Stimulated activated CD8-positive, alpha-beta memory T cell treated with anti-CD3 and anti-CD28 coated beads, Interleukin-15, amount 100 ng/mL, for 24 hours (primary cell): Measurements from ENCODE around the gene NBPF11.
"Not testable (repeated sequence)": the region's sequence is repeated elsewhere in the genome, so short reads cannot be mapped to it uniquely, and the experiment has no call there.

Experiments used
- DNase-seq: peaks from one replicate; pipeline ENCODE4 v3.0.0-alpha.2; 2020; ENCODE audit warnings: low read depth

NBPF11 gene, protein sequence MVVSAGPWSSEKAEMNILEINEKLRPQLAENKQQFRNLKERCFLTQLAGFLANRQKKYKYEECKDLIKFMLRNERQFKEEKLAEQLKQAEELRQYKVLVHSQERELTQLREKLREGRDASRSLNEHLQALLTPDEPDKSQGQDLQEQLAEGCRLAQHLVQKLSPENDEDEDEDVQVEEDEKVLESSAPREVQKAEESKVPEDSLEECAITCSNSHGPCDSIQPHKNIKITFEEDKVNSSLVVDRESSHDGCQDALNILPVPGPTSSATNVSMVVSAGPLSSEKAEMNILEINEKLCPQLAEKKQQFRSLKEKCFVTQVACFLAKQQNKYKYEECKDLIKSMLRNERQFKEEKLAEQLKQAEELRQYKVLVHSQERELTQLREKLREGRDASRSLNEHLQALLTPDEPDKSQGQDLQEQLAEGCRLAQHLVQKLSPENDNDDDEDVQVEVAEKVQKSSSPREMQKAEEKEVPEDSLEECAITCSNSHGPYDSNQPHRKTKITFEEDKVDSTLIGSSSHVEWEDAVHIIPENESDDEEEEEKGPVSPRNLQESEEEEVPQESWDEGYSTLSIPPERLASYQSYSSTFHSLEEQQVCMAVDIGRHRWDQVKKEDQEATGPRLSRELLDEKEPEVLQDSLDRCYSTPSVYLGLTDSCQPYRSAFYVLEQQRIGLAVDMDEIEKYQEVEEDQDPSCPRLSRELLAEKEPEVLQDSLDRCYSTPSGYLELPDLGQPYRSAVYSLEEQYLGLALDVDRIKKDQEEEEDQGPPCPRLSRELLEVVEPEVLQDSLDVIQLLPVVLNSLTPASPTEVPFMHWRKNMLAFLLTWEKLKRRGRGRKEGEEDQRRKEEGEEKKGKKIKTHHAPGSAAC

DNA sequence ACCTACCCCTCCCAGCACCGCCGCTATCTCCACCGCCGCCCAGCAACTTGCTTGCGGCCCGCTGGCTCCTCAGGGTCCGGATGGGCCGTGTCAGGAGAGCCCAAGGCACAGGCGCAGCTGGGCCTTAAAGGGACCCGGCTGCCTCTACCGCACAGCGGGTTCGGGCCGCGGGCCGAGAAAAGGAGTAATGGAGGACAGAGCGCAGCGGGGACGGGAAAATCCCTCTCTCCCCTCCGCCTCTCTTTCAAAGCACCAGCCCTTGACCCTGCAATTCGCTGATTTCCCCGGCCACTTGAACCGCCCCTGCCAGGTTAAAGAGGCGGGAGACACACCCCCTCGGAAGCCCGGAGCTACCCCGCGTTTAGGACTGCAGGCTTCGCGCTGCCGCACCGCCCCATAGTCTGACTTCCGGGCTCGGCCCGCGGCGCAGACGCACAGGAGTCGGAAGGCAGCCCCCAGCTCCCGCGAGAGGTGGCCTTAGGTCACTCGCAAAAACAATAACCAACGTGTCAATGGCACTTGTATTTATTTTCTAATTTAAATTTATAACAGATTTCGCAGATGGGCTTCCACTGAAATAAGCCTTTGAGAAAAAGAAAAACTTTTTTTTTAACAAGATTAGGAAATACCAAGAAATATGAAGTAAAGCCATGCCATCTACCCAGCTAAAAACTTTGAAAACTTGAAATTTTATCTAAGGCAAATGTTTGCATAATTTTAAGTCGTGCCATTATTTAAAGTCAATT lies at the start of gene NBPF11:
NBPF11 (minus strand) TSS at position 371 of the 746 bp plus-strand sequence. CDS start 25,278 bp downstream, outside the sequence.
- peak; percentile 62 for DNase-seq

DNA sequence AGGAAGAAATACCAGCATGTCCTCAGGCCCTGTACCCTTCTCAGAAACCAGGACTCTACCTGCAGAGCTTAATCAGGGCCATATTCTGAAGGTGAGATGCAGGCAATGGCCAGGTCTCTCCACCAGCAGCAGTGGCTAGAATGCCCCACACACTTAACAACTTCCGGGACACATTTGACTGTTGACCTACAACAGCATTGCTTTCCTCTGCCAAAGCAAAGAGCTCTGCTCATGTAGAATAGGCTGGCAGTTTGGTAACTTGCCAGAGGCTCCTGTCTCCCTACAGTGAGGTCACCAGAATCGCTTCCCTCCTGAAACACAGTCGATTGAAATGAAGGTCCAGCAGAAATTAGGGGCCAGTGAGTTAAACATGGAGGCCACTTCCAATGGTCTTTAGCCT lies 45.3 kb upstream of the NBPF11 start:
- DNase-seq = not testable (repeated sequence)

DNA sequence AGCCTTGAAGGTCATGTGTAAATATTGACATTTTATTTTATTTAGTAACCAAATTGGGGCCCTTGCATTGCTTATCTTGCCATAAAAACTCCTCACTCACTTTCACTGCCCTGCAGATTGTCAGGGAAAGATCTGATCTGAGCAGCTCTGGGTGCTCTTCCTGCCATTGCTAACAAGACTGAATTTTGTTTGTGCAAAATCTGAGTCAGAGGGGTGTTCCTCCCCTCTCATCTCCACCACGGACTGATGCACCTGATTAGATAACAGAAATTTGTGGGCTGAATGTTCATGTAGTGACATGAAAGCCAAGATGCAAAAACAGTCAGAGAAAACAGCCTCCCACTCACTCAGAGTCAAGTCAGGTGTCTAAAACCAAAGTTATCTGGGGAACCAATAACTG lies 44.9 kb upstream of the NBPF11 start:
- not testable (repeated sequence) for DNase-seq

DNA sequence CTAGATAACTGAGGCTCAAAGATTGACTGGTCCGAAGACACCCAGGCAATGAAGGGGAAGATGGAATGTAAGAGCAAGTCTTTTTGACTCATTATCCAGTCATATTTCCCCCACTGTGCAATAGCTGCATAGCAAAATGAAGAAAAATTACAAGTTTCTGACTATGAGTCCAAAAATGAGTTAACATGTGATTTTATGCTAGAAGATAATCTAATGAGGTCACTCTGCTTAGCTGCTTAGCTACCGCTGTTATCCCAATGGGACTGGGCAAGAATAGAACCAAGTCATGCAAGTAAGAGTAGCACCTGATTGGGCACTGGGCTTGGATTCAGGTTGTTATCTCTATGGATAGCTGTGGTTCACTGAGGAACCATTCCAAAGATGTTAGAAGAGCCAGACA lies 43.0 kb upstream of the NBPF11 start:
- not testable (repeated sequence) for DNase-seq

DNA sequence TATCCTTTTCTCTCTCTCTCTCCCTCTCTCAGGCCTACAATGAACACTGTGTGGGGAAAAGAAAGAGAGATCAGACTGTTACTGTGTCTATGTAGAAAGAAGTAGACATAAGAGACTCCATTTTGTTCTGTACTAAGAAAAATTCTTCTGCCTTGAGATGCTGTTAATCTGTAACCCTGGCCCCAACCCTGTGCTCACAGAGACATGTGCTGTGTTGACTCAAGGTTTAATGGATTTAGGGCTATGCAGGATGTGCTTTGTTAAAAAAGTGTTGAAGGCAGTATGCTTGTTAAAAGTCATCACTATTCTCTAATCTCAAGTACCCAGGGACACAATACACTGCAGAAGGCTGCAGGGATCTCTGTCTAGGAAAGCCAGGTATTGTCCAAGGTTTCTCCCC lies 36.7 kb upstream of the NBPF11 start:
- not testable (repeated sequence) for DNase-seq

DNA sequence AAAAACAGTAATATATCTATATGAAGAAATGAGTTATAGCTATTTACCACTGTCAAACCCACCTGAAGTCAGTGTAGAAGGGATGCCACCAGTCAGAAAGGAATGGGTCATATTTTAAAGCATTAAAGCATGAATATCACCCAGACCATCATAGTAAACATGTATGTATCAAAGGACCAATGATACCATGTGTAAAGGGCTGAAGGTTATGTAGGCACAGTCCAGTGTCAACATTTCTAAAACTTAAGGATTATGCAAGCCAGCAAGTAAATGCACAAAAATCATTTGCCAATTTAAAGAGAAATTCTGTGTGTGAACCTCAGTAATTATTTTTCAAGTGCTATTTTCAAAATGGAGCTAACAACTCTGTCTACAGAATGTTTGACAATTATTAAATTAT lies 26.6 kb upstream of the NBPF11 start:
- not testable (repeated sequence) for DNase-seq

DNA sequence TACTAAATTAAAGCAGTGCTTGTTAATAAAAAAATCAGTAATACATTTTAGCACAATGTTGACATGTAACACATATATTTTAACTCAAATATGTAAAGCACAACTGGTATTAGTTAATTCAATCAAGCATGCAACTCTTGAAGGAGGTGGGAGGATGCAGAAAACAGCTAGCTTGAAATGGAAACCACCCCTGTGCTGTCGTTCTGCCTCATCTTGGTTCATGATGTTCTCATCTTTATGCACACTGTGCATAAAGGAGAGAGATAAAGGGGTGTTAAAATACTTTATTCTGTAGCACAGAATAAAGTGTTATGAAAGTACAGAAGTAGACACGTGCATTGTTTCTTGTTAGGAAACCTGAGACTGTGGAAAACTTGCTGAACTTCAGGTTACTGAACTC lies 23.3 kb upstream of the NBPF11 start:
- not testable (repeated sequence) for DNase-seq

DNA sequence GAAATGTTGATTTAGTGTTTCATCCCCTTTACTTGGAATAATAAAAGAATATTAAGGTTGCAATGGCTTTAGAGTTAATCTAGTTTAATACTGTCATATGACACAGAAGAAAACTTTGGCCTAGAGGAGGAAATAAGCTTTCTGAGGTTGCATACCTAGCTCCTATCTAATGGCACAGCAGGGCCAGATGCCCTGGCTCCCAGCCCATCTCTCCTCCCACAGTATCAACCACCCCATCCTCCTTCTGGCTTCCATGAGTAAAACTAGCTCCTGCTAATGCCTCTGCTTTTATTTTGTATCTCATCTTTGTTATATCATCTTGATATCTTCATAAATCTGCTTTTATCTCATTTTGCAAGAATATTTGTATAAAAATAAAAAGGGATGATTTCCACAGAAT lies 19.9 kb upstream of the NBPF11 start:
- not testable (repeated sequence) for DNase-seq

DNA sequence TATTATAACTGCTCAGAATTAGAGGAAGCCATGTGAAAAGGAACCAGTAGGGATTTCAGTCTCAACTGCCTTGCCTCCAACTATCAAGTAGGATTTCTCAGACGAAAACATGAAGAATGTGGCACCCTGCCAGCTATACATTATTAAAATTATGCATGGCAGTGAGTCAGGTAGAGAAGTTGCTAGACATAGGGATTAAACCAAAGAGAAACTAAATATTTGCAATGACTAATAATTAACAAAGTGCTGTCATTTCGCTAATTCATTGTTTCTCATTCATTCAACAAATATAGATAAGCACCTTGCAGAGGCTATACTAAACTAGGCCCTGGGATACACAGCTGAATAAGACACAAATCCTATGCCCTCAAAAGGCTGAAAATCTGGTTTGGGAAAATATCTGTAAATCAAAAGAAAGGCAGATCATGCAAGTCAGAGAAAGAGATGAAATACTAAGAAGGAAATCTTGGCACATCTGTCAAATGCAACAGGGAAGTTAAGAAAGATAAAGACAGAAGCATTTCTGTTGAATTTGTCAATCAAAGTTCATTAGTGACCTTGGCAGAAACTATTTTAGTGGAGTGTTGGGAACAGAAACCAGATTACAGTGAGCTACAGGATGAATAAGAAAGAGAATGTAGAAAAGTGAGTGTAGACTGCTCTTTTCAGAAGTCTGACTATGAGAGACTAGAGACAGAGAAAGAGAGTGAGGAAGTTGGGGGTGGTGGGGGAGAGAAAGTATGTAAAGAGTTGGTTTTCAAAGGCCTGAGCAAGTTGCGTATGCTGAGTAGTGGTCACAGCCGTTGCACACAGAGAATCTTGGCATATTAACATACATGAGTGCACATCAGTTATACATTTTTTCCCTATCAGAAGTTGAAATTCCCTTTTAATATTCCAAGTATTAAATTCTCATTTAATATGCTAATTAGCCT lies 14.7 kb upstream of the NBPF11 start:
- no peak for DNase-seq

DNA sequence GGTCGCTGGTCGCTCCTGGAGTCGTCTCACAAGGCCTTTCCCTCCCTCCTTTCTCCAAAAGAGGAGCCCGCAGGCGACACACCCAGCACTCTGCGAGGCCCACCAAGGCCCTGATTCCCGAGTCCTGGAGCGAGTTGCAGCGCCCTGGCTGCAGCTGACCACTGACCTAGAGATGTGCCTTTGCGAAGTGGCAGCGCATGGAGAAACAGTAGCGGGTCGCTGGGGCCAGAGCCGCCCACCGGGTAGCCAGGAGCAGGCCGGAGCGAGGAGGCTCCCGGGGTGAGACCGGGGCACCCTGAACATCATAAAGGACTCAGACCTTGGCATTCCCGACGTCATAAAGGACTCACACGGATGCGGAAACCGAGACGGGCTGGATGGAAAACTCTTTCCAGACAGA lies 10.3 kb upstream of the NBPF11 start:
- no peak for DNase-seq

DNA sequence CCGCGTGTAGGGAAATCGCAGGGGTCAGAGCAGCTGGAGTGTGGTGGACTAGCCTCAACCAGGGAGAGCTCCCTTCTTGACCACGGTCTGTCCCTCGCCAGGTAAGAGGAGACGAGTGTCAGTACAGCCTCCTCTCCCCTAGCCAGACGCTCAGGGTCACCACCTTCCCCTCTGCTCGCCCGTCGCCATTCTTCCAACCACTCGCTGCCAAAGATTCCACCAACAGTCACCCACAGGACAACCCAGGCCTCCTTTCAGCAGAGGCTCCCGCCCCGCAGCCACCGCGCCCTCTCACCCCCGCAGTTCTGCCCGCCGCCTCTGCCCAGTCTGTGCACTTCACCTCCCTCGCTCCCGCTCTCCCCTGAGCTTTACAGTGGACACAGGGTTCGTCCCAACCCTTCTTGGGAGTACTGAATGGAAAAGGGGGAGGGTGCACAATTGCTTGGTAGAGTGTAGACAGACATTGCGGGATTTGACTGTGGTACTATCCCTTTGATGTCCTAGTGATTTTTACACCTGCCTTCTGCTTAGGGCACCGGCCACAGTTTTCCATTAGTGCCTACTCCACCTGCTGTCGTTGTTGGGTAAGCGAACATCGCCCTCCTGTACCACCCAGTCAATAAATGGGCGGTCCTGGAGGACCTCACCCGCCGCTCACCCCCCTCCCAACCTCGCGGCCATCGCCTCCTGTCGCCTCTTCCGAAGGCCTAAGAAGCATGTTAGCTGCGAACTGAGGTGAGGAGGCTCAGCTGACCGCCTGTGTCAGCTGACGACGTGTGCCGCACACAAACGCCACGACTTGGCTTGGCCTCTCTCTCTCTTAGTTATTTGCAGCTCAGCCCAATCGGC lies 9.2 kb upstream of the NBPF11 start:
- DNase-seq = no peak

DNA sequence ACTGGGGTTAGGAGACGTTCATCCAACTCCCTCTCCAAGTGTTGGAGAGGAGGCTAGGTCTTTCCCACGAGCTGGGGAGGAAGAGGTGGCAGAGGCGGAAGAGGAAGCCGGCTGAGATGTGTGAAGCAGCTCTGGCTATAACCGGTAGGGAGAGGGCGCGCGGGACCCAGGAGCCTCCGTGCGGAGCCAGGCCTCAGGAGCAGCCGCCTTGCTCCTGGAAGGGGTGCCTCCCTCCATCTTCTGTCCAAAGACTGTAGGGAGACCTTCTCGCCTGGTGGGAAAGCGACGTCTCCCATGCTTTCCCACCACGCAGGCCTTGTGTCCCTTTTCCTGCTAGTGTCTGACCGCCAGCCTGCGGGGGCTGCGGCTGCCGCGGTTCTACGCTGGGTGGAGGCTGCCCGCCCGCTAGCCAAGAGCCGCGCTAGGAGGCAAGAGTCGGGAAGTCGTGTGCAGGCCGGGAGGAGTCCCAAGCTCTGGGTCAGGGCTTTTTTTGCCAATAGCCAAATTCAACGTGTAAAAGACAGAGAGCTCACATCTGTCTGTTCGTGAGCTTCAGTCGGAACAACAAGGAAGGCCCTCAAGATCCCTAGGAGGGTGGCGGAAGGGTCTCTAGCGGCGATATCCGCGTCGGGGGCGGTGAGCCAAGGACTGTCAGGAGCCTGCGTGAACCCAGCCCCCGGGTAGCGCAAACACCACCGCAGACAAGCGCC lies 8.4 kb upstream of the NBPF11 start:
- DNase-seq = no peak

DNA sequence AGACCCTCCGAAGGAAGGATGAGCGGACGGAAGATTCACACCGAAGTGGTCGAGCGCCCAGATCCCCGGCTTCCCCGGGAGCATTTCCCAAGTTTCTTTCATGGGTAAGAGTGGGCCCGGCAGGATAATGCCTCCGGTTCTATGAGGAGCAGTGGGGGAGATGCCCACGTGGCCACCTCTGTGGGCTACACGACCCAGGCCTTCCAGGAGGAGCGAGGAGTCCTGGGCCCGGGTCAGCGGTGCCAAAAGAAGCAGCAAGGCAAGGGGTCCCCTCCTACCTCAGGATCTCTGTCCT lies 7.9 kb upstream of the NBPF11 start:
- DNase-seq = no peak

DNA sequence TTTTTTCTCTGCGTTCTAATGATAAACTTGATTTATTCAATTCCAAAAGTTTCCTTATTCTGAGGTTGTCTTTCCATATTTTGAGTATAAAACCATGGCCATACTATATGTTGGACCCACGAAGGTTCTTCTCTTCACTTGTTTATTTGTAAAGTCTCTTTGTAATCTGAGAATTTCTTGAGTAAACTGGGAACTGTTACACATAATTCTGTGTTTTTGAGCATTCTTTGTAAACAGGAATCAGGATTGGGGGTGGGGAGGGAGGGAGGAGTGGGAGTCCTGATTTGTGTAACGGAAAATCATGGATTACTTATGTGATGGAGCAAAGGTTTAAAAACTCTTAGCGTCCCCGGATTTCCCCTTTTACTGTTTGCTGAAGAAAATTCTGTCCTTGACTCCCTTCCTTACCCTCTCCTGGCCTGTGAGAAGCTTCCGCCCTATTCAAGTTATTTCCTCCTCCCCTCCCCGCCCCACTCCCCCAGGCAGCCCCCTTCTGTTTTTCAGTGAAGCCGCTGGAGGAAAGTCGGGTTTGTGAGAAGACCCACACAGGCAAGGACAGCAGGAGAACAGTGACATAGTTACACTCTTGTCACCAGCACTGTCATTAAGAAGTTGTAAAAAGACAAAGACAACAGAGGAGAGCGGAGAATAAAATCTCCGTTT lies 6.4 kb upstream of the NBPF11 start:
- DNase-seq = no peak

DNA sequence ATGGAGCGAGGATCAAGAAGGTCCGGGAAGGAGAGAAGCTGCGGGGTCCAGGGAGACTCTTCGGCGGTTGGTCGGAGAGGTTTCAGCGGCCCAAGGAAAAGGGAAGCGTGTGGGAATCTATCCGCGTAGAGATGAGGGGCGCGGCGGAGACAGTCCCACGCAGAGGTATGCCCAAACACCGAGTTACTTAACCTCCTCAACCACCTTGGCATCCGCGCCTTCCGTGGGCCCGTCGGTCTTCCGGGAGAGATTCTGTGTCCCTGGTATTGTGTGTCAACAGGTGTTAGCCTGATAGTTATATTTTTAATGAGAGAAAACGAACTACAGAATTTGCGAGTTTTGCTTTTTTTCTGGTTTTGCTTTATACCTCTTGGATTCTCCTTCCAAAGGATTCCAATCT lies 5.7 kb upstream of the NBPF11 start:
- not testable (repeated sequence) for DNase-seq

DNA sequence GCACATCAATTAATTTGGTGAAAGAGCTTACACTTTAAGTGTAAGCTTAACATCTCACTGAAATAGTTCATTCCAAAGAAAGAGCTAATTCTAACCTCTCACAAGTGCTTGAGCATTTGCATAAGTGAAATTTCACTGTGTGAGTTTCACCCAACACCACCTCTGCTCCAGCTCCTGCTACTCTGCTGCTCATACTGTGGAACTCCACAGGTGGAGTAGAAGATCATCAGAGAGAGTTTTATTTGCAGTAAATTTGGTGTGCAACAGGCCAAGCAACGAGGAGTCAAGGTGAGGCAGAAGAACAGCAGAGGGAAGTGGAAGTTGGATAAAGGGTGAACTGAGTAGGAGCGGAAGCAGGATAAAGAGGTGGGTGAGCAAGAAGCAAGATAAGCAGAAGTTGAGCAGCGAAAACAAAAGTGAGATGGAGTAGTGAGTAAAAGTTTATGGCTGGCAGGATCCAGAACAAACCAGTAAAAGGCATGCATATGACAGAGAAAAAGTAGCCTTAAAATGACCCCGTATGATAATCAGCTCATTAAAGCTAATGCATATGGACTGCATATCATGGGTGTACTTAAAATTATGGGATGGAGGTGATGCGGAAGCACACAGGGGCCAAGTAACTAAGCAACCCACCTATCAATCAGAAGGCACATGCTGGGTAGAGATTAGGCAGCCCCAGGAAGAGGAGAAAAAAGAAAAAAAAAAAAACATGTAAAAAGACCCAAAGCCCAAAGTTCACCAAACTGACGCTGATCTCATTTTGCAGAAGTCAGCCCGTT lies 3.6 kb upstream of the NBPF11 start:
- DNase-seq = not testable (repeated sequence)

DNA sequence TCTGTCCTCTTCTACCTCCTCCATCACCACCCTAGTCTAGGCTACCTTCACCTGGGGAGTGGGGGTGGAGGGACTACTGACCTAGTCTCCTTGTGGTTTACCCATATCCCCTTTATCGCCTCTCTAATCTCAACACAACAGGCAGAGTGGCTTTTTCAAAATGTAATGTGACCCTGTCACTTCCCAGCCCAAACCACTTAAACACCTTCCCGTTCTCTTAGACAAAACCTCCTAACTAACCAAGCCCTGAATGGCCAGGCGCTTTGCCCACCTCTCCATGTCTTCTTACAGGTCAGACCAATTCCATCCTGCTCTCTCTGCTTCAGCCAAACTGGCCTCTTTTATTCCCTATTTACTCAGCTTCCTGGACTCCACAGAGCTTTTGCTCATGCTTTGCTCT lies 714 bp upstream of the NBPF11 start:
- DNase-seq = not testable (repeated sequence)

DNA sequence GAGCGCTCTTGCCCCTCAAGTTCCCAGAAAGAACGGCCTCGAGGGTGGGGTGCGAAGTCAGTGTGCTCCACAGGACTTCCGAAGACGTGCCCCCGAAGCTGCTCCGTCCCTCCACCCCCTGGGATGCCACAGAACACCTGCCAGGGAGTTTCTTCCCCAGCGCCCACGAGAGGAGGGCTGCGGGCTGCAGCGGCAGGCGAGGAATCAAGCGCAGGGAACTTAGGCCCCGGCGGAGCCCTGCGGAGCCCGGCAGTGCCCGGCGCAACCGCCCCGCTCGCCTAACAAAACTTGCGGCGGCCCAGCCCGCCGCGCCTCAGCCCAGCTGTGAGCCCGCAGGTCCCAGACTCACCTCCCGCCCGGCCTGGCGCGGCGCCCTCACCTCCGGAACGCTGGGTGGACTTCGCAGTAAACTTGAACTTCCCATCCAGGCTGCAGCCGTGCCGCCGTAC lies 686 bp downstream of the NBPF11 start:
- DNase-seq = not testable (repeated sequence)
